Effector memory CD8-positive, alpha-beta T cell (primary cell): ENCODE results near the gene BCL11A.

Experiments used
- ATAC-seq: fragments of 150-1000 bp; cut with Tn5 transposase; replicated peaks from 2 replicates; pipeline ENCODE4 v1.10.0; 2021; ENCODE audit warnings: mild to moderate bottlenecking, moderate library complexity
- DNase-seq, 3 experiments: peaks; one replicate each; pipeline ENCODE4 v3.0.0; 2021
- H3K27ac Mint-ChIP-seq, 2 donors: one replicate each; pipeline ENCODE4 v1.8.0; 2022; ENCODE audit warnings: mild to moderate bottlenecking in 2 of 2, mixed read lengths in 2 of 2, moderate library complexity in 2 of 2
- H3K27me3 Mint-ChIP-seq, 2 donors: one replicate each; pipeline ENCODE4 v1.8.0; 2022; ENCODE audit warnings: mixed read lengths in 2 of 2
- H3K36me3 Mint-ChIP-seq: one replicate; pipeline ENCODE4 v1.8.0; 2022; ENCODE audit warnings: mild to moderate bottlenecking, moderate library complexity, mixed read lengths; ENCODE audit not compliant: insufficient read depth
- H3K4me1 Mint-ChIP-seq, 2 donors: one replicate each; pipeline ENCODE4 v1.8.0; 2022; ENCODE audit warnings: low read depth in 2 of 2, mixed read lengths in 2 of 2
- H3K4me3 Mint-ChIP-seq, 2 donors: one replicate each; pipeline ENCODE4 v1.8.0; 2022; ENCODE audit warnings: mild to moderate bottlenecking in 2 of 2, mixed read lengths in 2 of 2, moderate library complexity in 2 of 2
- H3K9me3 Mint-ChIP-seq, 2 donors: one replicate each; pipeline ENCODE4 v1.8.0; 2022; ENCODE audit warnings: mixed read lengths in 2 of 2

The BCL11A gene

DNA sequence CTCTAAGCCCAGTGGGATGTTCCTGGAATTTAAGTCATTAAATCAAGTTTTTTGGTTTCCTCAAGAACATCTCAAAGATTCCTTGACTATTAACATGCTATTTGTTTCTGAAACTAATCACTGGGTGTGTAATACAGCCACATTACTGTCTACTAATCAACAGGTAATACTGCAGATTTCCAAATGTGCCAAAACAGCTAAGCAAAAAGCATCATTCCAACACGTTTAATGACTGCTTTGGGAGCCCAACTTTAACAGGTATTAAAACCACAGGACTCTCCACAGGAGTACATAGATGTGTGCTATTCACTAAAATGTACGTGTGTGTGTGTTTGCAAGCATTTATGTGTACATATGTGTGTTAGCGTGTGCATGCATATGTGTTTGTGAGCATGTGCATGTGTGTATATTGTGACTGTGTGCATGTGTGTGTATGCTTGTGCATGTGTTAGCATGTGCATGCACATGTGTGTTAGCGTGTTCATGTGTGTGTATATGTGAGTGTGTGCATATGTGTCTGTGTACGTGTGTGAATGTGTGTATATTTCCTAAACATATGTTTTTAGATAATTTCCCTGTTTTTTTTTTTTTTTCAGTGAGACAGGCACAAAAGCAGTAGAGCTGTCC, 80.7 kb downstream of the BCL11A start:
- Mint-ChIP-seq H3K36me3 (no peaks in the 10 kb centered on the region), H3K27me3 (peaks cover 8 to 13% of the 10 kb centered on the region in 2 donors), H3K4me1 (peaks cover 0 to 4% of the 10 kb centered on the region in 2 donors), H3K4me3 (no peak overlapping the region), H3K9me3 (no peaks in the 10 kb centered on the region), H3K27ac (no peak overlapping the region)
- no peak for DNase-seq
- no peak for ATAC-seq

- ATAC-seq (no peak), DNase-seq (no peak)
- Mint-ChIP-seq H3K4me3 (no peak overlapping the region), H3K36me3 (no peaks in the 10 kb centered on the region), H3K27ac (peak overlapping the region in 1 of 2 donors; percentile 29), H3K27me3 (peaks cover 8 to 13% of the 10 kb centered on the region in 2 donors), H3K9me3 (no peaks in the 10 kb centered on the region), H3K4me1 (peaks cover 0 to 4% of the 10 kb centered on the region in 2 donors)
These were observed 81.4 kb downstream of the BCL11A start for GRCh38 chr2:60472041-60472440.

GRCh38 chr2:60470340-60470739, 83.1 kb downstream of the BCL11A start:
- H3K36me3 Mint-ChIP-seq = peaks cover 4% of the 10 kb centered on the region
- H3K4me1 Mint-ChIP-seq = peaks cover 0 to 4% of the 10 kb centered on the region in 2 donors
- no peak for ATAC-seq
- H3K27me3 Mint-ChIP-seq = peaks cover 8 to 13% of the 10 kb centered on the region in 2 donors
- no peak for DNase-seq
- no peaks in the 10 kb centered on the region for H3K9me3 Mint-ChIP-seq
- no peak overlapping the region for H3K27ac Mint-ChIP-seq
- H3K4me3 Mint-ChIP-seq = no peak overlapping the region

GRCh38 chr2:60469536-60470317, 83.7 kb downstream of the BCL11A start:
- no peak for DNase-seq
- no peak for ATAC-seq
- Mint-ChIP-seq H3K27me3 (peaks cover 8 to 13% of the 10 kb centered on the region in 2 donors), H3K4me1 (peaks cover 0 to 4% of the 10 kb centered on the region in 2 donors), H3K4me3 (no peak overlapping the region), H3K27ac (no peak overlapping the region), H3K36me3 (peaks cover 4% of the 10 kb centered on the region), H3K9me3 (no peaks in the 10 kb centered on the region)

- H3K27ac Mint-ChIP-seq = no peak overlapping the region
- H3K27me3 Mint-ChIP-seq = peaks cover 8 to 13% of the 10 kb centered on the region in 2 donors
- H3K36me3 Mint-ChIP-seq = peaks cover 4% of the 10 kb centered on the region
- ATAC-seq = no peak
- DNase-seq = no peak
- H3K4me1 Mint-ChIP-seq = peaks cover 0 to 4% of the 10 kb centered on the region in 2 donors
- no peak overlapping the region for H3K4me3 Mint-ChIP-seq
- no peaks in the 10 kb centered on the region for H3K9me3 Mint-ChIP-seq
These were observed 84.9 kb downstream of the BCL11A start for GRCh38 chr2:60468382-60469085.

DNA sequence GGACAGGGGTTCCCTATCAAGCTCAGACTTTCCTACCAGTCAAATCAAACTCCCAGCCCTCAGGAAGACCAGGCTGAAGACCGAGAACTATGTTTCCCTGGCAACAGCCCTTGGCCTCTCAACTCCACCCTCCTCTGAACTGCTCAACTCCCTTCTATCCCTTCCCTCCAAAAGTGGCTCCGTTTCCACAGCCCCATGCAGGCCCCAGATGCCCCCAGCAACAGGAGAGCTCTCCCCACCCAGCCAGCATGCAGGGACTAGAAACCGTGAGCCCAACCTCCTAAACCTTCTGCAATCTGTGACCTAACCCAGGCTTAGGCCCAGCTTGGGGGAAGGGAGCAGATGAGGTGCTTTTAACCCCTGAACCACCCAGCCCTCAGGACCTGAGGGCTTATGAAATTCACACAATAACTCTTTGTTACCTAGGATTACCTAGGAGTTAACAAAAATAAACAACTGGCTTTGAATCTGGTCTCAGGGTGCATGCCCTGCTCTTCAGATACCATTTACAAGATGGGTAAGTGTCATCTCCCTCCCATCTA, 87.2 kb downstream of the BCL11A start:
- peaks cover 8 to 14% of the 10 kb centered on the region in 2 donors for H3K27me3 Mint-ChIP-seq
- ATAC-seq (no peak), DNase-seq (no peak)
- no peak overlapping the region for H3K4me3 Mint-ChIP-seq
- no peak overlapping the region for H3K27ac Mint-ChIP-seq
- H3K9me3 Mint-ChIP-seq = peaks cover 0 to 2% of the 10 kb centered on the region in 2 donors
- peaks cover 4% of the 10 kb centered on the region for H3K36me3 Mint-ChIP-seq
- peaks cover 0 to 4% of the 10 kb centered on the region in 2 donors for H3K4me1 Mint-ChIP-seq

GRCh38 chr2:60465736-60466135, 87.7 kb downstream of the BCL11A start:
- Mint-ChIP-seq H3K4me1 (peaks cover 0 to 4% of the 10 kb centered on the region in 2 donors), H3K9me3 (peaks cover 0 to 2% of the 10 kb centered on the region in 2 donors), H3K27ac (no peak overlapping the region), H3K36me3 (peaks cover 4% of the 10 kb centered on the region), H3K27me3 (peaks cover 8 to 14% of the 10 kb centered on the region in 2 donors), H3K4me3 (no peak overlapping the region)
- DNase-seq (no peak), ATAC-seq (no peak)

DNA sequence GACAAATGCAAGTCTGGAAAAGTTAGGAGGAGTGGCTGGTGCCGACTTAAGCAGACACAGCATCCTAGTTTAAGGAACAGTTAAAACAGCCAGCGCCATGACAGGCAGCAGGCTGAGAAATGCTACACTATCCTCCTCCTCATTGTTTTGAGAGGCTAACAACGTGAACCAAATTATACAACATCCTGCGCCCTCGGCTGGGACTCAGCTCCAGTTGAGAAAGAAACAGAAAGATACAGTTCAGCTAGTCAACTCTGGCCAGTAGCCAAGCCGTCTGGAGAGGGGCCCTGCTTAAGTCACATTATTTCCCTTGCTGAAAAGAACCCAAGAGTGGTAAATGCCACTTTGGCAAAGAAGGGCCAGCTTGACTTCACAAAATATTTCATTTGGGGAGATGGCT, 90.2 kb downstream of the BCL11A start:
- ATAC-seq (no peak), DNase-seq (no peak)
- Mint-ChIP-seq H3K4me1 (no peaks in the 10 kb centered on the region), H3K9me3 (peaks cover 0 to 2% of the 10 kb centered on the region in 2 donors), H3K27me3 (peaks cover 0 to 7% of the 10 kb centered on the region in 2 donors), H3K27ac (no peak overlapping the region), H3K4me3 (no peak overlapping the region), H3K36me3 (peaks cover 4% of the 10 kb centered on the region)

DNA sequence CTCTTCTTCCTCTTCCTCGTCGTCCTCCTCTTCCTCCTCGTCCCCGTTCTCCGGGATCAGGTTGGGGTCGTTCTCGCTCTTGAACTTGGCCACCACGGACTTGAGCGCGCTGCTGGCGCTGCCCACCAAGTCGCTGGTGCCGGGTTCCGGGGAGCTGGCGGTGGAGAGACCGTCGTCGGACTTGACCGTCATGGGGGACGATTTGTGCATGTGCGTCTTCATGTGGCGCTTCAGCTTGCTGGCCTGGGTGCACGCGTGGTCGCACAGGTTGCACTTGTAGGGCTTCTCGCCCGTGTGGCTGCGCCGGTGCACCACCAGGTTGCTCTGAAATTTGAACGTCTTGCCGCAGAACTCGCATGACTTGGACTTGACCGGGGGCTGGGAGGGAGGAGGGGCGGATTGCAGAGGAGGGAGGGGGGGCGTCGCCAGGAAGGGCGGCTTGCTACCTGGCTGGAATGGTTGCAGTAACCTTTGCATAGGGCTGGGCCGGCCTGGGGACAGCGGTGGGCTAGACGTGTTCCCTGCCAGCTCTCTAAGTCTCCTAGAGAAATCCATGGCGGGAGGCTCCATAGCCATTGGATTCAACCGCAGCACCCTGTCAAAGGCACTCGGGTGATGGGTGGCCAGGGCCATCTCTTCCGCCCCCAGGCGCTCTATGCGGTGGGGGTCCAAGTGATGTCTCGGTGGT, 91.9 kb downstream of the BCL11A start:
- H3K27me3 Mint-ChIP-seq = peaks cover 0 to 7% of the 10 kb centered on the region in 2 donors
- H3K4me1 Mint-ChIP-seq = no peaks in the 10 kb centered on the region
- no peak overlapping the region for H3K27ac Mint-ChIP-seq
- H3K4me3 Mint-ChIP-seq = no peak overlapping the region
- no peak for ATAC-seq
- DNase-seq = no peak
- H3K36me3 Mint-ChIP-seq = peaks cover 4% of the 10 kb centered on the region
- H3K9me3 Mint-ChIP-seq = peaks cover 0 to 2% of the 10 kb centered on the region in 2 donors

- Mint-ChIP-seq H3K36me3 (no peaks in the 10 kb centered on the region), H3K4me3 (no peak overlapping the region), H3K27ac (no peak overlapping the region), H3K27me3 (peaks cover 0 to 7% of the 10 kb centered on the region in 2 donors), H3K4me1 (no peaks in the 10 kb centered on the region), H3K9me3 (peaks cover 0 to 2% of the 10 kb centered on the region in 2 donors)
- ATAC-seq = no peak
- no peak for DNase-seq
These were observed 92.7 kb downstream of the BCL11A start for GRCh38 chr2:60460577-60461420.

GRCh38 chr2:60459851-60460250, 93.6 kb downstream of the BCL11A start:
- Mint-ChIP-seq H3K27ac (no peak overlapping the region), H3K36me3 (no peaks in the 10 kb centered on the region), H3K4me3 (no peak overlapping the region), H3K9me3 (peaks cover 0 to 2% of the 10 kb centered on the region in 2 donors), H3K4me1 (no peaks in the 10 kb centered on the region), H3K27me3 (peaks cover 0 to 7% of the 10 kb centered on the region in 2 donors)
- ATAC-seq (no peak), DNase-seq (no peak)

GRCh38 chr2:60456115-60456770, 97.2 kb downstream of the BCL11A start:
- Mint-ChIP-seq H3K4me1 (no peaks in the 10 kb centered on the region), H3K36me3 (no peaks in the 10 kb centered on the region), H3K27ac (no peak overlapping the region), H3K9me3 (peaks cover 0 to under 1% of the 10 kb centered on the region in 2 donors), H3K27me3 (peaks cover 0 to 4% of the 10 kb centered on the region in 2 donors), H3K4me3 (no peak overlapping the region)
- ATAC-seq (no peak), DNase-seq (no peak)
